ENCODE data around the gene RBMS3.

RBMS3 gene

GRCh38 chr3:29531644-29532043, 250.8 kb downstream of the RBMS3 start:
- DNase-seq (ENCODE audit: low spot score) = no peak

- DNase-seq (ENCODE audit: low spot score) = no peak
These were observed 251.6 kb downstream of the RBMS3 start for GRCh38 chr3:29532473-29532872.

- no peak for DNase-seq (ENCODE audit: low spot score)
These were observed 253.1 kb downstream of the RBMS3 start for GRCh38 chr3:29534006-29534405.

- DNase-seq (ENCODE audit: low spot score) = no peak
These were observed 255.3 kb downstream of the RBMS3 start for GRCh38 chr3:29536016-29536758.

- DNase-seq (ENCODE audit: low spot score) = no peak
These were observed 257.2 kb downstream of the RBMS3 start for GRCh38 chr3:29537889-29538609.

GRCh38 chr3:29538610-29538958, 257.7 kb downstream of the RBMS3 start:
- DNase-seq (ENCODE audit: low spot score) = no peak

GRCh38 chr3:29540544-29540943, 259.7 kb downstream of the RBMS3 start:
- no peak for DNase-seq (ENCODE audit: low spot score)

- no peak for DNase-seq (ENCODE audit: low spot score)
These were observed 264.0 kb downstream of the RBMS3 start for GRCh38 chr3:29544701-29545363.

- DNase-seq (ENCODE audit: low spot score) = no peak
These were observed 264.7 kb downstream of the RBMS3 start for GRCh38 chr3:29545615-29546014.

GRCh38 chr3:29552051-29552450, 271.2 kb downstream of the RBMS3 start:
- DNase-seq (ENCODE audit: low spot score) = no peak

- DNase-seq (ENCODE audit: low spot score) = no peak
These were observed 273.7 kb downstream of the RBMS3 start for GRCh38 chr3:29554566-29554965.

- DNase-seq (ENCODE audit: low spot score) = no peak
These were observed 274.7 kb downstream of the RBMS3 start for GRCh38 chr3:29555590-29555989.

- DNase-seq (ENCODE audit: low spot score) = no peak
These were observed 276.3 kb downstream of the RBMS3 start for GRCh38 chr3:29557186-29557585.

- no peak for DNase-seq (ENCODE audit: low spot score)
These were observed 277.0 kb downstream of the RBMS3 start for GRCh38 chr3:29557825-29558224.

- no peak for DNase-seq (ENCODE audit: low spot score)
These were observed 279.0 kb downstream of the RBMS3 start for GRCh38 chr3:29559741-29560465.

- DNase-seq (ENCODE audit: low spot score) = no peak
These were observed 280.8 kb downstream of the RBMS3 start for GRCh38 chr3:29561651-29562149.

- no peak for DNase-seq (ENCODE audit: low spot score)
These were observed 284.4 kb downstream of the RBMS3 start for GRCh38 chr3:29565236-29565635.

- no peak for DNase-seq (ENCODE audit: low spot score)
These were observed 286.6 kb downstream of the RBMS3 start for GRCh38 chr3:29567501-29567900.

GRCh38 chr3:29568355-29568754, 287.5 kb downstream of the RBMS3 start:
- DNase-seq (ENCODE audit: low spot score) = no peak

- no peak for DNase-seq (ENCODE audit: low spot score)
These were observed 295.3 kb downstream of the RBMS3 start for GRCh38 chr3:29576181-29576580.

GRCh38 chr3:29576675-29577074, 295.8 kb downstream of the RBMS3 start:
- no peak for DNase-seq (ENCODE audit: low spot score)

- DNase-seq (ENCODE audit: low spot score) = no peak
These were observed 296.4 kb downstream of the RBMS3 start for GRCh38 chr3:29577250-29577649.
